GM12878 (cell line): Measurements from ENCODE around the gene MBOAT1. TPM values are rescaled to one million over a fixed set of nuclear protein-coding genes. Genes with fewer than 3 reads are reported as not detected.

ENCODE experiments used
- ATAC-seq: fragments of 200-7000 bp; cut with Tn5 transposase; 3 replicates; pipeline ENCODE4 v1.9.1; 2020; ENCODE audit warnings: mild to moderate bottlenecking, moderate library complexity
- Bru-seq: library from RNA; stranded (reverse); fragments of 400-500 nt; gene quantifications from one replicate; lab custom pipeline; 2021; lab: Mats Ljungman, UMichigan
- BruChase-seq, 2 experiments: library from RNA; stranded (reverse); fragments of 400-500 nt; gene quantifications; one replicate each; lab custom pipeline; 2021; lab: Mats Ljungman, UMichigan
- BruUV-seq: library from RNA; stranded (reverse); fragments of 400-500 nt; replicated peaks from 2 replicates; lab custom pipeline; 2021; lab: Mats Ljungman, UMichigan
- CTCF ChIA-PET: fragments of 300-600 bp; sonication (Branson Sonifier 250); formaldehyde crosslinking; extraction: SDS; loops from one replicate; lab custom pipeline; 2021; ENCODE audit warnings: inconsistent platforms; lab: Yijun Ruan, JAX
- POLR2A ChIA-PET: fragments of 350-600 bp; formaldehyde crosslinking; extraction: SDS; loops from one replicate; lab custom pipeline; 2021; ENCODE audit warnings: inconsistent platforms; lab: Charles Lee
- RAD21 ChIA-PET: fragments of 300-600 bp; sonication (Branson Sonifier 250); formaldehyde crosslinking; loops from one replicate; lab custom pipeline; 2023; ENCODE audit warnings: antibody characterized with exemption; ENCODE audit not compliant: unreplicated experiment; lab: Charles Lee
- SMC1A ChIA-PET: fragments of 300-600 bp; sonication (Branson Sonifier 250); formaldehyde crosslinking; loops from one replicate; lab custom pipeline; 2023; ENCODE audit not compliant: unreplicated experiment, uncharacterized antibody; lab: Charles Lee
- DNase-seq: peaks from one replicate; pipeline ENCODE4 v3.0.0-alpha.2; 2011; ENCODE audit warnings: low read depth, low spot score
- FAIRE-seq: peaks from 3 replicates; lab custom pipeline; 2011; peaks lifted over from hg19 to GRCh38; lab: Jason Lieb, UNC
- H2AFZ ChIP-seq: 2 replicates; pipeline ENCODE4 v1.6.0; 2011; ENCODE audit warnings: low read depth, low read length, control low read depth; ENCODE audit not compliant: control insufficient read depth
- H3K27ac ChIP-seq: 2 replicates; pipeline ENCODE4 v1.5.1; 2011; ENCODE audit warnings: control low read depth; ENCODE audit not compliant: control insufficient read depth, insufficient read depth
- H3K27me3 ChIP-seq, 2 experiments: replicated peaks in 1 of 2; 2 replicates each; pipeline versions ENCODE4 v1.6.0 to v1.6.1; 2011; ENCODE audit warnings: low read length in 1 of 2; ENCODE audit not compliant: control insufficient read depth in 2 of 2, insufficient read depth in 2 of 2
- H3K36me3 ChIP-seq, 2 experiments: 2 replicates each; pipeline ENCODE4 v1.5.1; 2011; ENCODE audit warnings: low read length in 1 of 2; ENCODE audit not compliant: control insufficient read depth in 2 of 2, insufficient read depth in 2 of 2
- H3K4me1 ChIP-seq: 2 replicates; pipeline ENCODE4 v1.6.1; 2011; ENCODE audit warnings: mild to moderate bottlenecking, low read length, moderate library complexity, mixed read lengths; ENCODE audit not compliant: control insufficient read depth, insufficient read depth
- H3K4me2 ChIP-seq: 2 replicates; pipeline ENCODE4 v1.6.0; 2011; ENCODE audit warnings: control low read depth; ENCODE audit not compliant: control insufficient read depth, insufficient read depth
- H3K4me3 ChIP-seq: fragments of 200-600 bp; sonication (generic); 2 replicates; pipeline ENCODE4 v1.5.1; 2016
- H3K79me2 ChIP-seq: 2 replicates; pipeline ENCODE4 v1.6.0; 2011; ENCODE audit warnings: low read length; ENCODE audit not compliant: control insufficient read depth, insufficient read depth
- H3K9ac ChIP-seq: 2 replicates; pipeline ENCODE4 v1.8.0; 2011; ENCODE audit warnings: low read length, control low read depth, mixed read lengths; ENCODE audit not compliant: control insufficient read depth, insufficient read depth
- H3K9me3 ChIP-seq: replicated peaks from 3 replicates; pipeline ENCODE4 v1.5.1; 2011; ENCODE audit warnings: mild to moderate bottlenecking, low read length; ENCODE audit not compliant: control insufficient read depth, insufficient read depth
- H4K20me1 ChIP-seq: 2 replicates; pipeline ENCODE4 v1.6.0; 2011; ENCODE audit not compliant: control insufficient read depth, insufficient read depth
- CHD1 ChIP-seq: IDR thresholded peaks from 2 replicates; pipeline ENCODE4 v1.6.1; 2012; ENCODE audit warnings: low read depth, low read length, improper control_type of control experiment
- CTCF ChIP-seq, 3 experiments: IDR thresholded peaks in 2 of 3; conservative IDR thresholded peaks in 1 of 3; 2 replicates each; pipeline ENCODE4 v1.5.1; 2011; ENCODE audit warnings: low read depth in 3 of 3, low read length in 3 of 3, mild to moderate bottlenecking in 3 of 3, control low read depth in 2 of 3, moderate library complexity in 2 of 3, inconsistent platforms in 1 of 3, mixed read lengths in 1 of 3; ENCODE audit not compliant: control insufficient read depth in 2 of 3, insufficient read depth in 1 of 3; ENCODE audit errors: extremely low read depth in 1 of 3
- EGR1 ChIP-seq, 2 experiments: IDR thresholded peaks; 1 replicate in 1 of 2; 2 replicates in 1 of 2; pipeline ENCODE4 v1.6.1; 2011 to 2012; ENCODE audit warnings: low read depth in 2 of 2, low read length in 2 of 2, borderline replicate concordance in 1 of 2, mild to moderate bottlenecking in 1 of 2, moderate library complexity in 1 of 2
- GABPA ChIP-seq: IDR thresholded peaks from 2 replicates; pipeline ENCODE4 v1.6.1; 2014; ENCODE audit warnings: antibody characterized with exemption, low read depth, mild to moderate bottlenecking, inconsistent platforms
- GATAD2B ChIP-seq: fragments of 450-650 bp; conservative IDR thresholded peaks from 2 replicates; pipeline ENCODE4 v1.6.1; 2017; ENCODE audit warnings: low read depth, mild to moderate bottlenecking, moderate library complexity
- IKZF1 ChIP-seq: fragments of 450-650 bp; conservative IDR thresholded peaks from 2 replicates; pipeline ENCODE4 v1.6.1; 2017; ENCODE audit warnings: antibody characterized with exemption, mild to moderate bottlenecking
- PML ChIP-seq: IDR thresholded peaks from 2 replicates; pipeline ENCODE4 v1.6.1; 2012; ENCODE audit warnings: low read length, inconsistent platforms
- RUNX3 ChIP-seq: IDR thresholded peaks from 2 replicates; pipeline ENCODE4 v1.6.1; 2012; ENCODE audit warnings: low read length, inconsistent platforms
- TCF12 ChIP-seq: IDR thresholded peaks from 2 replicates; pipeline ENCODE4 v1.6.1; 2011; ENCODE audit warnings: low read depth, mild to moderate bottlenecking, low read length
- ZNF207 ChIP-seq: fragments of 450-650 bp; IDR thresholded peaks from 2 replicates; pipeline ENCODE4 v1.6.1; 2014; ENCODE audit warnings: antibody characterized with exemption, mild to moderate bottlenecking, borderline replicate concordance
- ZNF687 ChIP-seq: fragments of 450-650 bp; IDR thresholded peaks from 2 replicates; pipeline ENCODE4 v1.6.1; 2017; ENCODE audit warnings: mild to moderate bottlenecking, moderate library complexity
- WGBS: methylation state at CpG from one replicate; pipeline ENCODE4 v1.1.6; 2016; ENCODE audit warnings: low lambda C conversion rate; ENCODE audit not compliant: insufficient replicate concordance, insufficient coverage; ENCODE audit errors: missing lambda C conversion rate; 5-methylcytosine and 5-hydroxymethylcytosine counted together
- in situ Hi-C: fragments of 300-500 bp; cut with MboI; formaldehyde crosslinking; loops from 9 replicates; pipeline ENCODE4 v1.14.3; 2018; ENCODE audit warnings: mixed read lengths
- intact Hi-C: fragments of 100-400 bp; cut with micrococcal nuclease; formaldehyde crosslinking; loops from one replicate; pipeline ENCODE4 v1.14.2; 2022; ENCODE audit not compliant: unreplicated experiment
- long read RNA-seq, 2 experiments: library from polyadenylated mRNA; unstranded; transcript quantifications; one replicate each; pipeline ENCODE4 v2.0.0, GENCODE V29; 2019 to 2020
- polyA minus RNA-seq, 3 experiments: library from RNA; depleted of rRNA, polyadenylated mRNA; stranded (reverse); fragments of >200 nt; gene quantifications; 2 replicates each; pipeline ENCODE4 v1.2.3, GENCODE V29; 2011
- polyA plus RNA-seq, 11 experiments: library from polyadenylated mRNA; depleted of rRNA in 4 of 11; unstranded in 6 of 11; stranded (reverse) in 5 of 11; fragments of >200 nt; fragmentation: Nextera tagmentation in 4 of 11; fragmentation: Illumina TruSeq in 1 of 11; extraction: Ambion mirVana in 4 of 11; extraction: Trizol in 1 of 11; gene quantifications; 1 replicate in 1 of 11; 2 replicates in 10 of 11; pipeline versions ENCODE4 v1.2.1 to v1.2.3, GENCODE V29; 2011 to 2016; ENCODE audit warnings: inconsistent platforms in 2 of 11, missing spikeins in 2 of 11, low read depth in 1 of 11
- total RNA-seq, 4 experiments: library from RNA; depleted of rRNA in 3 of 4; stranded (reverse); fragments of >200 nt in 3 of 4; fragmentation: Illumina TruSeq in 1 of 4; extraction: Trizol in 1 of 4; gene quantifications; 2 replicates each; pipeline versions ENCODE4 v1.2.1 to v1.2.3, GENCODE V29; 2013 to 2021

MBOAT1 gene
- total RNA-seq (2013; cell fraction: nucleolus; rRNA removed), result 52.4 and 54.2 TPM in 2 replicates
- total RNA-seq (2014; rRNA removed) (21.0 and 22.7 TPM in 2 replicates), total RNA-seq (2014; rRNA removed; fragmentation: Illumina TruSeq; extraction: Trizol) (17.0 and 17.2 TPM in 2 replicates), total RNA-seq (2021) (18.2 and 19.3 TPM in 2 replicates), polyA plus RNA-seq (2011; rRNA removed) (13.9 and 16.1 TPM in 2 replicates), polyA plus RNA-seq (2014; fragmentation: Illumina TruSeq; extraction: Trizol) (13.3 and 20.8 TPM in 2 replicates), polyA plus RNA-seq (2014; fragmentation: Nextera tagmentation; extraction: Ambion mirVana) (under 1 TPM; 0.39 to 0.44 TPM), polyA plus RNA-seq (2014; rRNA removed) (7.6 and 9.9 TPM in 2 replicates), polyA plus RNA-seq (2016; fragmentation: Nextera tagmentation; extraction: Ambion mirVana) (1 to 10 TPM; 4.6 to 7.7 TPM), polyA minus RNA-seq (2011; rRNA and poly(A)+ RNA removed) (33.9 and 34.7 TPM in 2 replicates), Bru-seq, nascent RNA (percentile 70 among the genes with signal in this experiment), BruChase-seq, experiment 1, labeled RNA remaining after a 6-hour chase (percentile 67 among the genes with signal in this experiment), BruChase-seq, experiment 2, labeled RNA remaining after a 2-hour chase (percentile 65 among the genes with signal in this experiment)
- 7.0 TPM for polyA plus RNA-seq (2011; ENCODE audit: low read depth)
- 9.0 and 11.4 TPM in 2 replicates for polyA plus RNA-seq (2011; cell fraction: cytosol; rRNA removed)
- 17.9 and 22.1 TPM in 2 replicates for polyA plus RNA-seq (2011; cell fraction: nucleus; rRNA removed)
- polyA plus RNA-seq (2012), result 6.3 and 9.0 TPM in 2 replicates
- polyA minus RNA-seq (2011; cell fraction: cytosol; rRNA and poly(A)+ RNA removed), result 17.2 and 17.4 TPM in 2 replicates
- polyA minus RNA-seq (2011; cell fraction: nucleus; rRNA and poly(A)+ RNA removed), result 17.4 and 22.4 TPM in 2 replicates
- long read RNA-seq, experiment 1, partial matches to known transcripts, result 0 of 23 reads
- long read RNA-seq, experiment 1, other reads (novel, unspliced or antisense), result 22 of 23 reads
- long read RNA-seq, experiment 2, partial matches to known transcripts, result 5 of 8 reads
- long read RNA-seq, experiment 2, other reads (novel, unspliced or antisense), result 3 of 8 reads

- H4K20me1 ChIP-seq, result no peaks in the 10 kb centered on the region
- ChIA-PET SMC1A (interaction anchor here (1.1 to 6.0 kb wide), 5 partner anchors 12 to 129 kb away, joined by 3 to 64 read pairs (median 6); no protein-coding TSS in a partner anchor), RAD21 (interaction anchor here (0.8 to 4.4 kb wide), 9 partner anchors 11 to 107 kb away, joined by 3 to 24 read pairs (median 4); no protein-coding TSS in a partner anchor), POLR2A (interaction anchor here (0.6 to 5.2 kb wide), 9 partner anchors 8 to 153 kb away, joined by 3 to 34 read pairs (median 4); no protein-coding TSS in a partner anchor), CTCF (interaction anchor here (0.5 to 3.7 kb wide), 9 partner anchors 10 to 352 kb away, joined by 3 to 31 read pairs (median 4); no protein-coding TSS in a partner anchor)
- peak within 1 kb of the TSS; percentile 77 for H3K27ac ChIP-seq
- H3K79me2 ChIP-seq, result peaks cover 34% of the 10 kb centered on the region
- DNase-seq (no peak), FAIRE-seq (peak; percentile 73), ATAC-seq (peak; percentile 89)
- in situ Hi-C loops, result no loop called here
- no peaks in the 10 kb centered on the region for H3K36me3 ChIP-seq
- peak within 1 kb of the TSS; percentile 82 for H3K9ac ChIP-seq
- H3K4me3 ChIP-seq, result peak within 1 kb of the TSS; percentile 82
- no TSS peak for BruUV-seq
- H3K27me3 ChIP-seq, result no peaks in the 10 kb centered on the region
- intact Hi-C loops, result loop anchor here (5.0 kb wide), 5 partner anchors 55 to 325 kb away; partner anchors contain the start of gene E2F3
- H2AFZ ChIP-seq, result peak within 1 kb of the TSS; percentile 93
- H3K9me3 ChIP-seq, result no peaks in the 10 kb centered on the region
- 1% methylated on average over 47 of the region's 60 CpGs for WGBS
- peak within 1 kb of the TSS; percentile 96 for H3K4me2 ChIP-seq
- peaks cover 10% of the 10 kb centered on the region for H3K4me1 ChIP-seq
- TF ChIP-seq ZNF207, result 0 out of 2 replicates have a peak, but pooled peaks have one; percentile 32
- 0 out of 3 replicates have a peak, but pooled peaks of 1 of the 2 experiments have one; percentile 2 for TF ChIP-seq EGR1 (IDR thresholded peaks at IDR 0.05; ENCODE audit: borderline replicate concordance in 1 of 2, low read depth in 2 of 2, low read length in 2 of 2)
- no peak for TF ChIP-seq CHD1
- TF ChIP-seq GABPA, result 0 out of 2 replicates have a peak, but pooled peaks have one; percentile 25
- TF ChIP-seq RUNX3, result peak; percentile 48; the same call in 1 of the 2 replicates
- TF ChIP-seq CTCF (IDR thresholded peaks at IDR 0.05 in 2 of 3, conservative IDR thresholded peaks at IDR 0.05 in 1 of 3; ENCODE audit: control insufficient read depth in 2 of 3, extremely low read depth in 1 of 3, insufficient read depth in 1 of 3, low read depth in 3 of 3, low read length in 3 of 3), result peak in 2 of 3 experiments; percentile 7 to 16; a peak in 1 of 6 replicates
- TF ChIP-seq ZNF687, result peak; percentile 43; the same call in 1 of the 2 replicates
- TF ChIP-seq GATAD2B, result peak; percentile 84
- 0 out of 2 replicates have a peak, but pooled peaks have one; percentile 20 for TF ChIP-seq TCF12
- peak; percentile 40; the same call in 1 of the 2 replicates for TF ChIP-seq PML
- TF ChIP-seq IKZF1, result peak; percentile 93
These were observed at the start of gene MBOAT1 for GRCh38 chr6:20212392-20213111. TSS of gene MBOAT1 (minus strand) at chr6:20212469. CDS start at chr6:20212234, 235 bp downstream.
